Left cardiac atrium (tissue), 4 donors: ENCODE results near the gene SIAH3. TPM values are rescaled to one million over a fixed set of nuclear protein-coding genes. Genes with fewer than 3 reads are reported as not detected.
"Not testable (repeated sequence)": the region's sequence is repeated elsewhere in the genome, so short reads cannot be mapped to it uniquely, and the experiment has no call there.

Experiments
- ATAC-seq, 2 donors: fragments of 200-7000 bp; cut with Tn5 transposase; one replicate each; pipeline ENCODE4 v1.9.1; 2020; ENCODE audit warnings: mild to moderate bottlenecking in 2 of 2, moderate library complexity in 2 of 2
- DNase-seq: peaks from one replicate; pipeline ENCODE4 v3.0.0-alpha.2; 2020
- intact Hi-C, 2 donors: fragments of 100-400 bp; cut with DNase I; formaldehyde crosslinking; loops; one replicate each; pipeline versions ENCODE4 v1.14.1 to v1.15.1; 2022 to 2023
- long read RNA-seq: library from polyadenylated mRNA; unstranded; transcript quantifications from one replicate; pipeline ENCODE4 v2.0.0, GENCODE V29; 2021
- total RNA-seq, 2 donors: library from RNA; stranded (reverse); fragmentation: NEBNext Ultra II Directional; extraction: Animal tissue kit (Norgen Biotek cat#: 25700); gene quantifications; one replicate each; pipeline ENCODE4 v1.2.1, GENCODE V29; 2021
- donor health status: DM: no; HTN: yes; CAD: no.
- donor health status: DM: no; HTN: yes; CAD: no; lungs with severe emphysema.
- donor health status: DM: yes; HTN: yes; CAD: no.
- donor health status: Dilated cardiomyopathy.

Gene SIAH3
- not detected for total RNA-seq
- long read RNA-seq, result 0 reads

GRCh38 chr13:45851171-45851921 lies at the start of gene SIAH3:
Gene SIAH3, minus strand, starts transcription at chr13:45851753. Its CDS starts 124 bp downstream, at chr13:45851629.
- no peak for DNase-seq
- intact Hi-C loops, result no loop called here
- peak; percentile 43 to 74 for ATAC-seq

GRCh38 chr13:45899406-45899805 lies 47.9 kb upstream of the SIAH3 start:
- no peak for DNase-seq
- intact Hi-C loops, result no loop called here
- ATAC-seq, result no peak

DNA sequence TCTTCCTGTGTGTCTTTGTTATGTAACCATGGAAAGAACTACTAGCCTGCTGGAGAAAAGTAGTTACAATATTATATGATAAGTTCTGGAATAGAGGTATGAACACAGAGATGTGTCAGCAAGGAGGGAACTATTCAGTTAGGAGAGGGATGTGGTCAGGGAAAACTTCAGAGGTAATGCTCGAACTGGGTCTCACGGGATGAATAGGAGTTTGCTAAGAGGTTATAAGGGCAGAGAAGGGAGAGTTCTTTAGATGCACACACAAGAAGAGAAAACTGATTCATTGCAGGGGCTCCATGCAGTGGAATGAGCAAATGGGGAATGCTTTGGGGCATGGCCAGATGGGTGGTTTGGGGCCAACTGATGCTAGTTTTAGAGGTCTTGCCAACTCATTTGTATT lies 46.0 kb upstream of the SIAH3 start:
- no peak for ATAC-seq
- intact Hi-C loops, result no loop called here
- no peak for DNase-seq

- DNase-seq, result no peak
- no peak for ATAC-seq
- intact Hi-C loops, result no loop called here
Measured at GRCh38 chr13:45896285-45896684, 44.7 kb upstream of the SIAH3 start.

- intact Hi-C loops, result no loop called here
- ATAC-seq (no peak), DNase-seq (no peak)
Measured at GRCh38 chr13:45895881-45896280, 44.3 kb upstream of the SIAH3 start.

DNA sequence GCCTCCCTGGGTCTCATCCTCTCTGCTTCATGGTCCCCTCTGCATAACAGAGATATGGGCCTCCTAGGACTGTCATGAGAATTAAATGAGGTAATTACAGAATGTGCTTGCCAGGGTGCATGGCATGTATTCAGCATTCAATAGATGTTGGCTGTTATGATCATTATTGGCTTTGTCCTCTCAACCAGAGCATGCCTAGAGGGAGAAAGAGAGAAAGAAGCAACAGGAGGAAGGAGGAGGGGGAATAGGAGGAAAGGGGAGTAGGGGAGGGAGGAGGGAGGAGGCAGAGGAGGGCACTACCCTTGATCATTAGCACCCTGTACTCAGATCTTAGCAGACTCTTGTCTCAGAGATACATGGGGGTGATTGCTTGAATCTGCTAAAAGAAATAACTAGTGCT lies 41.0 kb upstream of the SIAH3 start:
- intact Hi-C loops, result no loop called here
- DNase-seq (no peak), ATAC-seq (no peak)

DNA sequence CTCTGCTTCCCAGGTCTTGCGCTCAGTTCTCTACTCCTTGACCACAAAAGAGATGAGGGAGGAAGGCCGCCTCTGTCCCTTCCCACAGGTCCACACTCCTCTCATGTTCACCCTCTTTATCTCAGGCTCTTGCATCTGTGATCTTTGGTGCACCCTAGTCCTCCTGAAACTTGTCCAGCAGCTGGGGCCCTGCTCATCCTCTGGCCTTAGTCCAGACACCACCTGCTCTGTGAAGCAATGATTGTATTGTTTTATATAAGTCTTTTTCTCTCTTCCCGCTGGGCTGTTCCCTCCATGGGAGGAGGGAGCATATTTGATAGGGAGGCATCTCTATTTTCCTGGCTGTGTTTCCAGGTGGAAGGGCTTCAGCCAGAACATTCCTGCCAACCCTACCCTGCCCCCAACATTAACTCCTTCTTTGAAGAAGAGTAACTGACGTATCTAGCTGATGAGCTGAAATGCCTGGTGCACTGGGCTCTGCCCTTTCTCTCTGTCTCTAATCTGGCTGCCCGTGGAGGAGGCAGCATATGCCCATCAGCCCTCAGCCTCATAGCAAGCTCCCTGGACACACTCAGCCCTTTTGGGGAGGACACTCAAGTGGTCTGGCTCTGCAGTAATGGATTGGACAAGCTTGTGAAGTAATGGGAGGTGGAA lies 38.2 kb upstream of the SIAH3 start:
- ATAC-seq (peak in 1 of 2 donors; percentile 51), DNase-seq (no peak)
- intact Hi-C loops, result no loop called here

DNA sequence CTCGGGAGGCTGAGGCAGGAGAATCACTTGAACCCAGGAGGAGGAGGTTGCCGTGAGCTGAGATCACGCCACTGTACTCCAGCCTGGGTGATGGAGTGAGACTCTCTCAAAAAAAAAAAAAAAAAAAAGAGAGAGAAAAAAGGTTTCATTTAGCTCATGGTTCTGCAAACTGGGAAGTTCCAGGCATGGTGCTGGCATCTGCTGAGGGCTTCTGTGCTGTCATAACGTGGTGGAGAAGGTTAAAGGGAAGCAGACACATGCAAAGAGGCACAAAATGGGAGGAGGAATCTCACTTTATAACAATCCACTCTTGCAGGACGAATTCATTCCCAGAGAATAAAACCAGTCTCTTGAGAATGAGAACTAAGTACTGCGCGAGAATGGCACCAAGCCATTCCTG lies 34.9 kb upstream of the SIAH3 start:
- DNase-seq, result no peak
- no peak for ATAC-seq
- intact Hi-C loops, result no loop called here

DNA sequence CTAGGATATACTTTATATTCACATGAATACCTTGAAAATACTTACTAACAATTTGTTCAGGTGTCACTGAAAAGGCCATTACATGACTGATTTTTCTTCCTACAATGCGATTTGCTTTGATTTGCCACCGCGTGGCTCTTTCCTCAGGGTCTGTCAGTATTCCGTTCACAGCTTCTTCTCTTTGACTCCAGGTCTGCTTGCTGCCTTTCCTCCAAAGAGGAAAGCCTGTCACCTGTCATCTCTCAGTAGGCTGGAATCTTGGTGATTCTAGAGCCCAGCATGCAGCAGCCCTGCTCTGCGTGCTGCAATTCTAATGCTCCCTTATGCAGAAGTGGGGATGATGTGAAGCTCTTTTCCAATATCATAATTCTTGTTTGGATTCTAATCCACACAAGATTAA lies 33.6 kb upstream of the SIAH3 start:
- DNase-seq, result no peak
- intact Hi-C loops, result no loop called here
- ATAC-seq, result no peak

- intact Hi-C loops, result no loop called here
- no peak for DNase-seq
- no peak for ATAC-seq
Measured at GRCh38 chr13:45882626-45883025, 31.1 kb upstream of the SIAH3 start.

DNA sequence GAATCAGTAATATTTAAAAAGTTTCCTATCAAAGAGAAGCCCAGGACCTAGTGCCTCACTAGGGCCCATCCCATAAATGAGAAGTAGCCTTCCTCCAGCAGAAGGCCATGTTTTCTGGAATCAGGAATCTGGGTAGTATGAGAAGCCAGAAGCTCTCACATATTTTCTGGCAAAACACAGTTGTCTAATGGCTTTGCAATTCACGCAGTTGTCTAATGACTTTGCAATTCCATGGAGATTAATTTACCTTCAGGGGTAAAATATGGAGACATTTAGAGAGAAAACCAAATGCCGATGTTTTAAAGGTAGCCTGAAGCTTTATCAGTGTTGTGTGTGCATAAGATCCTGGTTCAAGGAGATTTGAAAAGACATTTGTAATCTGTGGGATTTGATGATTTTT lies 29.8 kb upstream of the SIAH3 start:
- intact Hi-C loops, result no loop called here
- no peak for DNase-seq
- ATAC-seq, result no peak

DNA sequence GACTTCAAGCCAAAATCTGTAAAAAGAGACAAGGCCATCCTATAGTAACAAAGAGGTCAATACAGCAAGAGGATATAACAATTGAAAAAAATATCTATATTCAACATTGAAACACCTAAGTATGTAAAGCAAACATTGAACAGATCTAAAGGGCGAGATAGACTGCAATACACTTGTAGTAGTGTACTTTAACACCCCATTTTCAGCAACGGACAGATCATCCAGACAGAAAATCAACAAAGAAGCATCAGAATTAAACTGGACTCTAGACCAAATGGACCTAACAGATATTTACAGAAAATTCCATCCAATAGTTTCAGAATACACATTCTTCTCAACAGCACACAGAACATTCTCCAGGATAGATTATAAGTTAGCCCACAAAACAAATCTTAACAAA lies 28.7 kb upstream of the SIAH3 start:
- no peak for DNase-seq
- intact Hi-C loops, result no loop called here
- ATAC-seq, result no peak

- ATAC-seq (peak; percentile 79 to 89), DNase-seq (peak; percentile 47)
- intact Hi-C loops, result loop anchor here in 1 of 2 donors (5.0 kb wide), 1 partner anchor 72 kb away; no protein-coding TSS in a partner anchor
Measured at GRCh38 chr13:45879666-45880065, 28.1 kb upstream of the SIAH3 start.

DNA sequence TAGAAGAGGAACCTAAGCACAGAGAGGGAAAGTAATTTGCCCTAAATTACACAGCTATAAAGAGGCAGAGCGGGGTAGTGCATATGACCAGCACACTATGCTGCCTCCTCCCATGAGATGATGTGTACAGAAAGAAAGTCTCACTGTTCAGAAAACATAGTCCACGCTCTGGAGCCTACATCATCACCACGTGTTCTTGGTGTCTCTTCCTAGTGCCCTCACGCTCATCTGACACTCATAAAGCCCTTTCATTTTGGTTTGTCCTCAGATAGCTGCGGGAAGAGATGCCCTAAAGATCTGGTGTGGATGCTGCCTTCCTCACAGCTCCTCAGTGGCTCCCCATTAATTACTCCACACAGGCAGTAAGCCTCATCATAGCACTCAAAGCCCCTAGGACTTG lies 27.4 kb upstream of the SIAH3 start:
- no peak for ATAC-seq
- intact Hi-C loops, result loop anchor here in 1 of 2 donors (5.0 kb wide), 1 partner anchor 72 kb away; no protein-coding TSS in a partner anchor
- no peak for DNase-seq

- DNase-seq (no peak), ATAC-seq (no peak)
- intact Hi-C loops, result loop anchor here in 1 of 2 donors (5.0 kb wide), 1 partner anchor 69 kb away; no protein-coding TSS in a partner anchor
Measured at GRCh38 chr13:45876781-45877180, 25.2 kb upstream of the SIAH3 start.

DNA sequence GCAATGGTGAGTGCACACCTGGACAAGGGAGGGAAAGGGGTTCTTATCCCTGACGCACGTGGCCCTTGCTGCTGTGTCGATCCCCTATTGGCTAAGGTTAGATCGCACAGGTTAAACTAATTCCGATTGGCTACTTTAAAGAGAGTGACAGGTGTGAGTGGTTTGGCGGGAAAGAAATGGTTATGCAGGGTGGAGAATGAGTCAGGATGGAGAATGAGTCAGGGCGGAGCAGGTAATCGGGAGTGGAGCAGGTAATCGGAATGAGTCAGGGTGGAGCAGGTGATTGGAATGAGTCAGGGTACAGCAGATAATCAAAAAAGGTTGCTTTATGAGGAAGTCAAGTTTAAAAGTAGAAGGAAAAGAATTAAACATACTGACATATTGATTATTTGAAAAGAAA lies 24.4 kb upstream of the SIAH3 start:
- intact Hi-C loops, result loop anchor here in 1 of 2 donors (5.0 kb wide), 1 partner anchor 69 kb away; no protein-coding TSS in a partner anchor
- ATAC-seq (no peak), DNase-seq (no peak)

- intact Hi-C loops, result no loop called here
- ATAC-seq (no peak), DNase-seq (no peak)
Measured at GRCh38 chr13:45873491-45874325, 22.2 kb upstream of the SIAH3 start.

GRCh38 chr13:45872566-45872965 lies 21.0 kb upstream of the SIAH3 start:
- no peak for DNase-seq
- intact Hi-C loops, result no loop called here
- no peak for ATAC-seq

DNA sequence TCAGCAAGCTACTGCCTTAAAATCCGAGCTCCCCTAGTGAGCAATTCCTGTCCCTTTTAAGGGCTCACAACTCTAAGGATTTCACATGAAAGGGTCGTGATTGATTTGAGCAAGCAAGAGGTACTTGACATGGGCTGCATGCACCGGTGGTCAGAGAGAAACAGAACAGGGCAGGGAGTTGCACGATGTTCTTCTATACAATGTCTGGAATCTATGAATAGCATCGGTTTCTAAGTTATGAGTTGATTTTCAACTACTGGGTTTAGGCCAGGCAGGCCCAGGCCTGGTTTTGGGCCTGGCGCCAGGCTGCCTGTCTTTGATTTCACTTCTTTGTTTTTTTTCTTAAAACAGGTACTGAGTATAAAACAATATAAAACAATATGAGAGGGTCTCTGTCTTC lies 19.6 kb upstream of the SIAH3 start:
- intact Hi-C loops, ATAC-seq, DNase-seq: not testable (repeated sequence)

DNA sequence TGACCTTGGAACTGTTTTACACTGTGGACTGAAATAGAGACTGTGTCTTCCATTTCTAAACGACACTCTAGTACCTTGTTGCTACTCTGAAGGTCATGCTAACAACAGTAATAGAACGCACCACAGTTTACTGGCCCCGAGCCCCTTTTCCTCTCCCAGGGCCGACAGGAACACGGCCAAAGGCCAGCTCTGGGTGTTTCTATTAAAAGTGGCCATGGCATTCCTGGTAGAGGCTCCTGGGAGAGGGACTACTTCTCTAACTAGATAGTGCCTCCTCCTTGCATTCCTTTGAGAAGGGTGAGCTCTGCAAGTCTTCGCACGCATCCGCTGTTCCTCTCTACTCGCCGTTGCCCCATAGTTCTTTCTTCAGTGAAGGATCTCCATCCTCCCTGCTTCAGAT lies 18.7 kb upstream of the SIAH3 start:
- DNase-seq (no peak), ATAC-seq (peak; percentile 44 to 57)
- intact Hi-C loops, result no loop called here
